Right ventricle myocardium inferior (tissue), 1 donor: ENCODE measurements around the gene IL17B. TPM values are rescaled to one million over a fixed set of nuclear protein-coding genes. Genes with fewer than 3 reads are reported as not detected.
A peak's percentile ranks its signal among the peaks of the same experiment; 100 is the strongest.
"Not testable (repeated sequence)": the region's sequence is repeated elsewhere in the genome, so short reads cannot be mapped to it uniquely, and the experiment has no call there.

Experiments used
- ATAC-seq: fragments of 200-7000 bp; cut with Tn5 transposase; one replicate; pipeline ENCODE4 v1.9.1; 2020; ENCODE audit warnings: mild to moderate bottlenecking, moderate library complexity
- DNase-seq: peaks from one replicate; pipeline ENCODE4 v3.0.0; 2021; ENCODE audit errors: missing footprints
- intact Hi-C: fragments of 100-400 bp; cut with DNase I; formaldehyde crosslinking; loops from one replicate; pipeline ENCODE4 v1.11.0; 2022
- total RNA-seq: library from RNA; stranded (reverse); fragmentation: NEBNext Ultra II Directional; extraction: Animal tissue kit (Norgen Biotek cat#: 25700); gene quantifications from one replicate; pipeline ENCODE4 v1.2.1, GENCODE V29; 2021
- donor health status: DM: no; HTN: yes; CAD: no; lungs with severe emphysema.

Gene IL17B
- total RNA-seq, 1 donor from 2014 or later, result not detected

DNA sequence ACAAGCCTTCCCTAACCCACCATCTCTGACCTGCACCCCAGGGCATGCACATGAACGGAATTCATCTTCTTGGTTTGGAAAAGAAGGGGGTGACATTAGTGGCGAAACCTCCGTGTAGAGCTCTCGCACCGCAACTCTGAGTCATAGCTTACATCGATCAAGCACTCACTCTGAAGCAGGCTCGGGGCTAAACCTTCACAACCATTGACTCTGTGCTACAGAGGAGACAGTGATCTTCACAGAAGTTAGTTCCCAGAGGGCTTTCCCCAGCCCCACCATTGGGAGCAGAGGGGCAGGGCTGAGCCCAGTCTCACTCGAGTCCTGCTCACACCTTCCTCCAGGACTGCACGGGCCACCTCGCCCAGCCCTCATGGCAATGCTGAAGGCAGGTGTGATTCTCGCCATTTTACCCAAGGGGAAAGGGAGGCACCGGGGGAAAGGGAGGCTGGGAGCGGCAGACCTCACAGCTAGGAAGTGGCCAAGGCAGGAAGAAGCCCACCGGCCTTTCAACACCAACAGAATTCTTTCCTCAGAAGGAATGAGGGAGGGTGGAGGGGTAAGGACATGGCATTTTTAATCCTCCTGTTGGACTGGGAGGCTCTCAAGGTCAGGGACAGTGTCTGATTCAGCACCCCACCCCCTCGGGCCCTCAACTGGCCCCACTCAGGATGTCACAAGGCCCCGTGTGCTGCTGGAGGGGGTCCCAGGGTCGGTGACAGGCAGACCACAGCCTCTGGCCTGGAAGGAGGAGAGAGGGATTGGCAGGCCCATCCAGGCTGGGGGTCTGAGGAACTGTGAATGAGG, 25.9 kb upstream of the IL17B start:
- intact Hi-C loops, result no loop called here
- DNase-seq, result no peak
- ATAC-seq, result no peak

GRCh38 chr5:149403923-149404745, 25.0 kb upstream of the IL17B start:
- DNase-seq (no peak), ATAC-seq (no peak)
- intact Hi-C loops, result no loop called here

DNA sequence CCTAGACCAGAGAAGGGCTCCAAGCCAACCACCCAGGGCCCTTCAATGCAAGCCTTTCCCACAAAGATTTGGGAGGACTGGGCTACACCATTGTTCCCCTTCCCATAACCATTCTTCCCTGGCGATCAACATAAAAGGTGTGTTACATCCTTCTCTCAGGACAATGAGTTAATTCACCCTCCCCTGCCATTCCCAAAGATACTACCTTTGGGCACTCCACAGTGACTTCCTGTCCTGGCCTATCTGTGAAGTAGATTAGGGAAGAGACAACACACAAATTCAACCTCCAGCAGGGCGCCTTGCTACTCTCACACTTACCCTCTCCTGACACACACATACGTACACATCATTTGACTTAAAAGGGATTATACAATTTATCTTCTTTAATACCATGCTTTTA, 23.2 kb upstream of the IL17B start:
- no peak for ATAC-seq
- intact Hi-C loops, result no loop called here
- DNase-seq, result no peak

GRCh38 chr5:149401051-149401450, 22.0 kb upstream of the IL17B start:
- no peak for ATAC-seq
- DNase-seq, result no peak
- intact Hi-C loops, result no loop called here

DNA sequence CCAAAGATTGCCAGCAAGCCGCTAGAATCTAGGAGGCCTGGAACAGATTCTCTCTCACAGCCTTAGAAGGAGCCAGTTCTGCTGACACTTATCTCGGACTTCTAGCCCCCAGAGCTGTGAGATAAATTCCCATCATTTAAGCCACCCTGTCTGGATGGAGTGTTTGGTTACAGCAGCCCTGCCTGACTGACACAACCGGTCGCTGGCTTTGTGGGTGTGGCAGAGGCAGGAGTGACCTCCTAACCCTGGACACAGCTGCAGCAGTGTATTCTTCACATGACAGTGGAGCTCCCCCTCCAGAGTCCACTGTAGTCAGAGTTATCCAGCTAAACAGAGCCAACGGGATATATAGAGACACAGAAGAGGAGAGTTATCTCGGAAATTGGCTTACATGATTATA, 21.2 kb upstream of the IL17B start:
- intact Hi-C loops, result no loop called here
- peak; percentile 32 for ATAC-seq
- DNase-seq, result no peak

- intact Hi-C loops, result no loop called here
- DNase-seq, result no peak
- no peak for ATAC-seq
These were observed 20.7 kb upstream of the IL17B start for GRCh38 chr5:149399775-149400174.

DNA sequence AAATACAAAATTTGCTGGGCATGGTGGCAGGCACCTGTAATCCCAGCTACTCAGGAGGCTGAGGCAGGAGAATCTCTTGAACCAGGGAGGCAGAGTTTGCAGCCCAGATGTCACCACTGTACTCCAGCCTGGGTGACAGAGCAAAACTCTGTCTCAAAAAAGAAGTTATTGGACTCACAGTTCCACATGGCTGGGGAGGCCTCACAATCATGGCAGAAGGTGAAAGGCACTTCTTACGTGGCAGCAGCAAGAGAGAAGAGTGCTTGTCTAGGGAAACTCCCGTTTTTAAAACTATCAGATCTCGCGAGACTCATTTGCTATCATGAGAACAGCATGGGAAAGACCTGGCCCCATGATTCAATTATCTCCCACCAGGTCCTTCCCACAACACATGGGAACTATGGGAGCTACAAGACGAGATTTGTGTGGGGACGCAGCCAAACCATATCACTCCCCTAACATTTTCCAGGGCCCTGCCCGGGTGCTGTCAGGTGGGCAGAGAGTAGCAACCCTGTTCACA, 19.7 kb upstream of the IL17B start:
- DNase-seq, ATAC-seq, intact Hi-C loops: not testable (repeated sequence)

GRCh38 chr5:149397530-149397929, 18.4 kb upstream of the IL17B start:
- DNase-seq (no peak), ATAC-seq (no peak)
- intact Hi-C loops, result no loop called here

- DNase-seq, intact Hi-C loops, ATAC-seq: not testable (repeated sequence)
These were observed 15.9 kb upstream of the IL17B start for GRCh38 chr5:149394996-149395395.

GRCh38 chr5:149392718-149393117, 13.6 kb upstream of the IL17B start:
- ATAC-seq (no peak), DNase-seq (no peak)
- intact Hi-C loops, result no loop called here

DNA sequence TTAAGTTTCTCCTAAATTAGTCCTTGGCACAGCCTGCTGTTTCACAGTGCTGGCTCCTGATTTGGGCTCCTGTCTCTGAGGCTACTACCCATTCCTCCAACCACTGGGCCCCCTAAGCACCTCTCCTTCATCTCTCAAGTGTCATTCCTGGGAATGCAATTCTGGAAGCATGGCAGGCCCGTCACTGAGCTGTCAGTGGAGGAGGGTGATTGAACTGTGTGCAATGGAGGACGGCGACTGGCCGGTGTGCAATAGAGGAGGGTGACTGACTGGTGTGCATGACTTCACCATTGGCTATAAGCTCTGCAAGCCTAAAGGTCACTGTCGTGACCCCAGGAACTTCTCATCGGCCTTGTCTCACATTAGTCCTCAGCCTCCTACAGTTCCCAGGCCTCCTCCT, 12.4 kb upstream of the IL17B start:
- no peak for ATAC-seq
- intact Hi-C loops, result no loop called here
- DNase-seq, result peak; percentile 55

- DNase-seq, intact Hi-C loops, ATAC-seq: not testable (repeated sequence)
These were observed 12.0 kb upstream of the IL17B start for GRCh38 chr5:149391076-149391475.

DNA sequence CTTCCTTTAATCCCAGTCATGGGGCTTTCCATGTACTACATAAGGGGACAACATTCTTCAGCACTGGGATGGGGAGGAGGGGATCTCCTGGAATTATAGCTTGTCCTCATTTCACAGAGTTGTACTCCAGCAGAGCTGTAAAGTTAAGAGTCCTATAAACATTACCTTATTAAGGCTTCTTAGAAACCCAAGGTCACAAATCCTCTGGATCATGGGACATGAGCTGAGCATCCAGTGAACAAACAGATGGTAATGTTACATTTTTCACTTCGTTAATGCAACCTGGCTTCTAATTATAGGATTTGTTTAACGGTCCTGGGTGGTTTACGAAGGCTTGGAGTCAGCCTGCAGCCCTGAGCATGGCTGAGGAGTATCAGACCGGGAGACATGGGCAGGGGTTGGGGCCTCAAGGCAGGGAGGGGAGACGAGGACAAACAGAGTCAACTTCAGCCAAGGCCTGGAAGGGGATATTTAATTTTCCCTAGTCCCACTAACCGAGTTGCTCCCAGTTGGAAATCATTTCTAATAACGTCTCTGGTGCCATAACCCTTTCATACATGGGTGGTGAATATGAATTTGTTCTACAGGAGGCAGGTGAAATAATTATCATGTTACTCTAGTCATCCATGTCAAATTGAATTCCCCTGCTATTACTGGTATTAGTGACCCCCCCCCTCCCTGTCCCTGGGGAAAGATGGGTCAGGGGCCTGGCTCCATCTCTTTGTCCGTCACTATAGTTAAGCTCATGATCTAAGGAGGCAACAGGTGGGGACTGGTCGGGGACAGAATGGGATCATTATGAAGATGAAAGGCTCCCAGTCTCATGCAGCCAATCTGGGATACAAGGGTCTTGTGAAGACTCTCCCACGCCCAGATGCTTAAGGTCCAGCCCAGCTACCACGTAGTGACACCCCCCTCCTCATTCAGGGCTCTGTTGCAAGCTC, 10.7 kb upstream of the IL17B start:
- intact Hi-C loops, result no loop called here
- no peak for ATAC-seq
- peak; percentile 56 for DNase-seq

DNA sequence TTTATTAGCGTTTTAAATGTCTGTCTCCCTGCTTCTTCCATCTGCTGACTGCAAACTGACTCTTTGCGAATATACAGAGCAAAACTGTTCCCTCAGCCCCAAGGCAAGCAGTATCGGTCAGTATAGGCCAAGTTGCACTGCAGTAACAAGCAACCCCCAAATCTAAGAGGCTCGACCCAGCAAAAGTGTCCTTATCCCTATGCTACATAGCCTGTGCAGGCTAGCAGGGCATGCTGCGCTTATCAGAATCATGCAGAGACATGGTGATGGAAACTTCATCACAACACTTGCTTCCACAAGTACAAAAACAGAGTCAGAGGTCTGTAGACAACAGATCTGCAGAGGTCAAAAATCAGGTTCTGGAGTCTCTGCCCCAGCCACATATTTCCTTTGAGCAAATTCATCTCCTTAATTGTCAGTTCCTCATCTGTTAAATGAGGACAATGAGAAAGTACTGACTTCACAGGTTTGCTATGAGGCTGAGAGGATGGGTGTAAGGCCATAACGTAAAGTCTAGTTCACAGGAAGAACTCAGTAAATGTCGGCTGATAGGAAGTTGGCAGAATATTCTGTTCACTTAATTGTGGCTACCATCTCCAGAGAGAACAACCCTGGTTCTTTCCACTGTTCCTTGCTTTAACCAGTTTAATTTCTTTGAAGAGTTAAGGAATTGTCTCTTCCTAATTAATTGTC, 9.6 kb upstream of the IL17B start:
- intact Hi-C loops, result no loop called here
- no peak for DNase-seq
- no peak for ATAC-seq

DNA sequence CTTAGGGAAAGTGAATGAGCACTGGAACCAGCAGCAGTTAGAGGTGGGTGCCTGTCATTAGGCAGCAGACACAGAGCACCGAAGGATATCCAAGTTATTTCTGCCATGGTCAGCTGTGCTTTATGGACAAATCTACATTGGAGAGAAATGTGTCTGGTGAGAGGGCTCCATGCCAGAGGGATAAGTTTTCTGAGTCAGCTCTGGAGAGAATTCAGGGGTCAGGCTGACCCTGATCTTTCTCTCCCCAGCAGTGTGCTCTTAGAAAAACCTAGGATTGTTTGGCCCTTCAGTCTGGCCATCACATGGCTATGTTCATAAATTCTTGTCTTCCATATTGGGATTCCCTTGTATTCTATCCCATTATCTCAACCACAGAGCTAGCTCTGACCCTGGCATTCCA, 8.9 kb upstream of the IL17B start:
- DNase-seq (no peak), ATAC-seq (peak; percentile 32)
- intact Hi-C loops, result no loop called here

DNA sequence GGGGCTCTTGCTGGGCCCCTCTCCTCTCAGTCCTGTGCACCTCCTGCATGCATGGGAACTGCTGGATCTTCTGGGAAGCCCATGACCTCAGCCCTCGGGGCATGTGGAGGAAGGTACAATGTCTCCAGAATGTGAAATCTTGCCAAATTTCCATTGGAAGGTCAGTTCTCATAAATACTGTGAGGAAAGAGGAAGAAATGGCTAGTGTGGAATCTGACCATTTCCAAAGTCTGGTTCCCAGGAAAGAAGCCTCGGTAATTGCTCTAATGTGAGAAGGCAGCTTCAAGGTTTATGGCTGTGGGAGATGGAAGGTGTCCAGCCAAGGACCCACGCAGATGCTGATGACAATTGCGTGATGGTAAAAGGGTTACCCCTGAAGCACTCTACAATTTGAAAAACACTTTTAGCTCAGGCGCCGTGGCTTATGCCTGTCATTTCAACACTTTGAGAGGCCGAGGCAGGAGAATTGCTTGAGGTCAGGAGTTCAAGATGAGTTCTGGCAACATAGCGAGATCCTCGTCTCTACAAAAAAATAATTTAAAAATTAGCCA, 8.1 kb upstream of the IL17B start:
- no peak for ATAC-seq
- intact Hi-C loops, result no loop called here

DNA sequence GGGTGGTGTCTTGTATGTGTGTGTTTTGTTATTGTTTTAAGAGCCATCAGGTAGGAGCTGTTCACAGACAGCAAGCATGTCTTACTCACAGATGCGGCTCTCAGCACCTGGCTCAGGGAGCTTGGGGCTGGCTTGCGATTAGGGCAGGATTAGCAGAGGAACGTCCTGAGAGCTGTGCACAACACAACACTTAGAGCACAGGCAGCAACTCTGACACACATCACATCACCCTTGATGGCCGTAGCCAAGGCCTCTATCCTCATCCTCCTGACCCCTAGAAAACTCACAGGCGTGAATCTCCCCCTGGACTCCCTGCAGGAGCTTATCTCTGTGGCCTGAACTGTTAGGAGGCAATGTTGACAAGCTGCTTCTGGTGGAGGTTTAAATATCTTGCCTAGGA, 7.1 kb upstream of the IL17B start:
- intact Hi-C loops, result no loop called here
- no peak for ATAC-seq
- DNase-seq, result no peak

More for the DNA sequence above, 8.1 kb upstream of the IL17B start:
- DNase-seq, result peak; percentile 62

DNA sequence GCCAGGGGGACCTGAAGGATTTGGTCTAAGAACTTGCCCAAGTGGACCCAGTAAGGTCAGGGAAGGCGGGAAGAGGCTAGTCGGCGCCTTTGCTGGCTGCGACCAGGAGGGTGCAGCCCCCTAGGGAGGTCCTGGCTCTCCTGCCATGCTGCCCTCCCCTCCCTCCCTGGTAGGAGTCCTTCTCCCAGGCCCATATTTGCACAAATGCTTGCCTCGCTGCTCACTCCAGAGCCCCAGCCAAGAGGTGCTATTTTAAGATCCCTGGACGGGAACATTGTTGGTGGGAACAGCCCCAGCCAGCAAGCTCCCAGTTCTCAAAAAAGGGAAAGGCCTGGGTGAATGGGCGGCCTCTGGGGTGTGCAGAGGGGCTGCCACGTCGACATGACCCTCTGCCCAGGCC, 4.3 kb upstream of the IL17B start:
- no peak for DNase-seq

More for the DNA sequence above, 4.3 kb upstream of the IL17B start:
- ATAC-seq, result peak; percentile 66
- intact Hi-C loops, result loop anchor here (2.0 kb wide), 2 partner anchors 39 to 181 kb away; no protein-coding TSS in a partner anchor
